ACHN (cell line): ENCODE data around the gene SMIM35.
"Not testable (repeated sequence)": the region's sequence is repeated elsewhere in the genome, so short reads cannot be mapped to it uniquely, and the experiment has no call there.

ENCODE experiments used
- DNase-seq: peaks from one replicate; pipeline ENCODE4 v3.0.0-alpha.2; 2015
- in situ Hi-C: cut with HindIII; loops from 2 replicates; pipeline ENCODE4 v1.10.0; 2017; ENCODE audit warnings: low sequenced_read_pairs, low pct_ligation_motif_present, low pct_unique_long_range_greater_than_20kb

Gene SMIM35

DNA sequence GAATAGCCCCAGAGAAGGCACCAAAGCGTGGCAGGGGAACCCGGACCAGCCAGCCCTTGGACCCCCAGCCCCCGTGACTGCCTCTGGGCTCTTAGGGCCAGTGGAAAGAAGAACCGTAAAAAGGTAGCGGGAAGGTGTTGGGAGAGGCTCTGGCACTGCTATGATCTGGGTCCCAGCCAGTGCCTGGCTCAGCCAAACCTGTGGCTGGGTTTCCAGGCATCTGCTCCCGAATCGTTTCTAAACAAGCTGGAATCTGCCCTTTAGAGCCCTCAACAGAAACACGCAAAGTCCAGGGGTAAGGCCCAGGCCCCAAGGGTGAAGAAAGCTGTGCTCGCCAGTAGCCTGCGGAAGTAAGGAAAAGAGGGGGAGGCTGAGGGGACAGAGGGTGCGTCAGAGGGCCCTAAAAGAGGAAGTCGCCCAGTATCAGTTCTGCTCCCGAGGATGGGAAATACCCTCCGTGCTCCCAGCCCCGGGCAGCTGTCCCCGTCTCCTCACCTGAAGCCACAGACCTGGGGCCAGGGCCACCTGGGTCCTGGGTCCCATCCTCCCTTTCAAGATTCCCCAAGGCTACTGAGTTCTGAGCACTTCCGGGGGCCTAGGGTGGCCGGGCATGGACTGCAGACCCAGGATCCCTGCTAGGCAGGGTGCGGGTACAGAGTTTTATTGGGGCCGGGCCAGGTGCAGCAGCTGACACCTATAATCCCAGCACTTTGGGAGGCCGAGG lies 75.9 kb downstream of the SMIM35 start:
- in situ Hi-C loops = no loop called here
- no peak for DNase-seq

DNA sequence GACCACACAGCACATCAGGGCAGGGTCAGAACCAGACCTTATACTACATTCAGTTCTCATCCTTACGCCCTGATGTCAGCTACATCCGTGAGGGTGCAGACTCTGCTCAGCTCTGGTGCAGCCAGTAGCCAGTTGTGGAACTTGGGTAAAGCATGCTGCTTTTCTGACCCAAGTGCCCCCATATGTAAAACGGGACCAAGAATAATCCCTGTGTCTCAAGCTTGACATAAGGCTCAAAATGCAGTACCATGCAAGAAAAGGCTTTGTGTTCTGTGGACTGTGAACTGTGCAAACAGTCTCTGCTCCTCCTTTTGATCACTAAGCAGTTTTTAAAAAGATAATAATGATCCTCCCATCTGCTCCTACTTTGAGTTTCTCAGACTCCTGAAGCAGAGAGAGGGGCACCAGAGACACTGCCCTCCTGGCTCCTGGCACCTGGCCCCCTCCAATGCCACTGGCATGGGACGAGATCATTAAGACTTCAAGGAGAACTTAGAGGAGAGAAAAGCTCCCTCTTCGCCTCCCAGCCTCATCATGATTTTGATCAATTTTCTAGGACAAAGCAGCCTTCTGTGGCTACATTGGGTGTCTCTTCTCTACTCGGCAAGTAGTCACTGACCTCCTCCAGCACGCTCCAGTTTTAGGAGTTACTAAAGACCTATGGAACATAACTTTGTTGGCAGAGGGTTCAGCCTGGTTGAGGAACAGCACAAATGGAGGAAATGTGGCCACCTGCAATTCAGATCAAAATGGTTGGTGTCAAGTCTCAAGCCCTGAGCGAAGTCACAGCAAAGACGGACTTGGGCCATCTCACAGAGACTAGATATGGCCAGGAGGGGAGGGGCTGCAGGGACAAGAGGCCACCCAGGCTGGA lies 76.7 kb downstream of the SMIM35 start:
- no peak for DNase-seq
- in situ Hi-C loops = no loop called here

DNA sequence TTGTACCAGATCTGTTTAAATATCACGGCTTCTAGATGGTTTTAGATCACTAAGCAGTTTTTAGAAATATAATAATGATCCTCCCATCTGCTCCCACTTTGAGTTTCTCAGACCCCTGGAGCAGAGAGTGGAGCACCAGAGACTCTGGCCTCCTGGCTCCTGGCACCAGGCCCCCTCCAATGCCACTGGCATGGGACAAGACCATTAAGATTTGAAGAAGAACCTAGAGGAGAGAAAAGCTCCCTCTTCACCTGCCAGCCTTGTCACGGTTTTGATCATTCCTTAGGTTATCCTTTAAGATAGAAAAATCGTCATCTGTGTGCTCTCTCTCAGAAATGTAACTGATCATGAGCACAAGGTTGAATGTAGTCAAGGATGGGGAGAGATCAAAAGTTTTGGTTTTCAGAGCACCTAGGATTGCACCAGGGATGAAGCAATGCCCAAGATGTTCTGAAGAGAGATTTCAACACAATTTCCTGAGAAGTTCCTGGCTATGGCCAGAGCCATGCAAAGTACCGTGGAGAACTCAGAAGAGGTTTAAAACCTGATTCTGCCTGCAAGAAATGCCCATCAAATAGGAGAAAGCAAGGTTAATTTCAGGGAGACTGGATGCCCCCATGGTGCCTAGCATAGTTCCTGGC lies 78.4 kb downstream of the SMIM35 start:
- no peak for DNase-seq
- in situ Hi-C loops = no loop called here

DNA sequence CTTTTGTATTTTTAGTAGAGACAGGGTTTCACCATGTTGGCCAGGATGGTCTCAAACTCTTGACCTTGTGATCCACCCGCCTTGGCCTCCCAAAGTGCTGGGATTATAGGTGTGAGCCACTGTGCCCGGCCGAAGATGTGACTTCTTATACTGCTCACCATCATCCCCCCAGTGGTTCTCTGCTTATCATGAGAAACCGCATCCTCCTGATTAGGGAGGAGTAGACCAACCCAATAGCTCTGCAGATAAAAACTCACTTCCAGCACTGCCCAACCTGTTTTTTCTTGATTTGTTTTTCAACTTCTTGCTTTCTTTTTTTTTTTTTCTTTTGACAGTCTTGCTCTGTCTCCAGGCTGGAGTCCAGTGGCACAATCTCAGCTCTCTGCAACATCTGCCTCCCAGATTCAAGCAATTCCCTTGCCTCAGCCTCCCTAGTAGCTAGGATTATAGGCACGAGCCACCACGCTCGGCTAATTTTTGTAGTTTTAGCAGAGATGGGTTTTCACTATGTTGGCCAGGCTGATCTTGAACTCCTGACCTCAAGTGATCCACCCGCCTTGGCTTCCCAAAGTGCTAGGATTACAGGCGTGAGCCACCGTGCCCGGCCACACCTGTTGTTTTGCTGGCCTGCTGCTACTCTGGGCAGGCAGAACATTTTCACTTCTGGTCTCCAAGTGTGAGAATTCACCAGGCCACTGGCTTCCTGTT lies 79.0 kb downstream of the SMIM35 start:
- DNase-seq, in situ Hi-C loops: not testable (repeated sequence)

DNA sequence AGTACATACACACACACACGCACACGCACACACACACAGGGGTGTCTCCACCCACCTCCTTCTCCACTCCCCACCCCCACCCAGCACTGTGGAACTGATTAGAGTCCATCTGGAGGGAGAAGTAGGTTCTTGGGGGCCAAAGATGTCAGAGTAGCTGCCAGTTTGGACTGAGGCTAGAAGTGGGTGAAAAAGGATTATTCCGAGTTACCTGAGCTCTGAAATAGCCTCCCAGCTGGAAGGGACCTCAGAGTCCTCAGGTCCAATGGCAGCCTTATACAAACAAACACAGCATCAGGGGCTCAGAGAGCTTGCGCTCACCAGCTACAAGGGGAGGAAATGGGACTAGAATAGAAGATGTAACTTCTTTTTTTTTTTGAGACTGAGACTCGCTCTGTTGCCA lies 79.7 kb downstream of the SMIM35 start:
- in situ Hi-C loops = no loop called here
- no peak for DNase-seq

DNA sequence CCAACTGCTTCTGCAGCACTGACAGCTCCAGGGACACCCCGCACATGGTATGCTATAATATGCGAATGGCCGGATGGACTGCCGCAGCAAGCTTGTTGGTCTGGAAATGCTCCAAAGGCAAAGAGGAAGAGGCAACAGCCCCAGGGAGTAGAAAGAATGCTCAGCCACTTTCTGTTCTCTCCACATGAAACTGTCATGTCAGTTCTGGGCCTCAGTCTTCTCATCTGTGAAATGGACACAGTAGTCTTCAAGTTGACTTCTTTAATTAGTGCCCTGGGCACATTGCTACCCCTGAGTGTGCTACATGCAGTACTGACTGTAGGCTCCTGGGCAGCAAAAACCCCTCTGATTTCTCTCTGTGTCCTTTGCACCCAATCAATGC lies 80.6 kb downstream of the SMIM35 start:
- in situ Hi-C loops = no loop called here

DNA sequence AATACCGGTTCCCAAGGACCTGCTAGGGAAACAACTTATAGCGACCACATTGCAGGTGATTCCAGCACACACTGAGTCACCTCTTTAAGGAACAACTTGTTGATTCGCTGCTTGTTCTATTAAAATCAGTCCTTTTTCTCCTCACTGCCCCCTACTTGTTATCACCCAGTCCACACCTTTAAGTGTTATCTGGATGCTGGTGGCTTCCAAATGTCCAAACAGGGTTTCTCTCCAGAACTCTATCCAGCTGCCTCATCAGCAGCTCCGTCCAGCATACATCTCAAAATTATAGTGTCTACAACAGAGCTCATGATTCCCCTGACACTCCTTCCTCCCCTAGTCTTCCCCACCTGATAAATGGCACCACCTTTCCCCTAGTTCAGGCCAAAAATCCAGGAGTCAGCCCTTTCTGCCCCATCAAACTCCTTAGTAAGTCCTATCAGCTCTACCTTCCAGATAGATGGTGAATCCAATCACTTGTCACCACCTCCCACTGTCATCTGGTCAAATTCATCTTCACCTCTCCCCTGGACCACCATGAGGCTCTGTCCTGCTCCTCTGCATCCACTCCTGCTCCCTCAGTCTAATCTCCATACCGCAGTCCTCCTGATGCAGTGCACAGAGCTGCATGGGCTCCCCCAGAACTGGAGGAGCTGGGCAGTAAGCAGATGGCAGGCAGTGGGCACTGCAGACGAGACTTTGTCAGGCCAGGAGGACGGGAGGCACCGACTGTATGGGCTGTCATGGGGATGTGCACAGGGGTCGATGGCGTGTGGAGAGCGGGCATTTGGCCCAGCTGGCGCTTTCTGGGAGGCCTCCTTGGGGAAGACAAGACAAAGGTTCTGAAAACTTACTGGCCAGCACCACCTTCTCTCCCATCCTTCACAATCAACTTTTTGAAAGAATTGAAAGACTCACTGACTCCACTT lies 81.3 kb downstream of the SMIM35 start:
- in situ Hi-C loops = no loop called here

More for the DNA sequence above, 80.6 kb downstream of the SMIM35 start:
- no peak for DNase-seq

DNA sequence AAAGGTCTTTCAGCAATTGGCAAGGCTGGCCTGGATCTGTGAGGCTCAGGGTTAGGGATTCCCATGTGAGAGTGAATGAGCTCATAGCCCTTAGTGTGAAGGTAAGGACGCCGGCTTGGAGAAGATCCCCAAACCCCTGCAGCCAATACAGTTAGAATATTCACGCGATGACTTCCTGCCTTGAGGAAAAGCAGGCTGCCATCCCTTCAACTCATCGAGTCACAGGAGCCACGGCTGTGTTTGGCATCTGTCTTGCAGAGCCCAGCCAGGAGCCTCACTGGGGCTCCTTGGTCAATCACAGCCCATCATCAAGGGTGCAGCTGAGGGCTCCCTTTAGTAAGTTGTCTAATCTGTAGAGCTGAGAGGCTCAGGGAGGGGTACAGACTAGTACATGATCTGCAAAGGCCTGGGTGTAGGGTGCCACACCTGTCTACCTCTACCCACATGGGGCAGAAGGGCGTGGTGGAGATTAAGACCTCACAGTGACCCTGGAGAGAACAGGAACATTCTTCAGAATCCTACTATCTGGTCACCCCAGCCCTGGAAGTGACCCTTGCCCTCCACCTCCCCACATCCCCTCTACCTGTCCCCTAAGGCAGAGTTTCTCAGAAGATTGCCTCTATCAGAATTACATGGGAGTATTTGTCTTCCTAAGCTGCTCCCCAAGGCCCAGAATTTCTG lies 82.1 kb downstream of the SMIM35 start:
- no peak for DNase-seq
- in situ Hi-C loops = no loop called here

More for the DNA sequence above, 81.3 kb downstream of the SMIM35 start:
- no peak for DNase-seq

DNA sequence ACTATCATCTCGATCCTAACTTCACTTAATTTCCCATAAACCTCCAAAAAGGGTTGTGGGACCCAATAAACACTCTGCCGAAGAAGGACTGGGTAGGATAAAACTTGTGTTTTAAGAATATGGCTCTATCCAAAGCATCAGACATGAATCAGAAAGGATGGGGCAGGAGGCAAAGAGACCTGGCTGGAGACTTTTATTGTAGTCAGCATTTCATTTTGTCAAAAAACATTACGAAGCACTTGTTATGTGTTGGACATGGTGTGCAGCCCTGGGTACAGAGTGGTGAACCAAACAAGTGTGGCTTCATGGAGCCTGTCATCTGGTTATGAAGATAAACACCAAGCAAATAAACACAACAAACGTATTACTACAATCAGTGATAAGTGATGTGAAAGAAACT lies 83.3 kb downstream of the SMIM35 start:
- in situ Hi-C loops = no loop called here
- DNase-seq = no peak

DNA sequence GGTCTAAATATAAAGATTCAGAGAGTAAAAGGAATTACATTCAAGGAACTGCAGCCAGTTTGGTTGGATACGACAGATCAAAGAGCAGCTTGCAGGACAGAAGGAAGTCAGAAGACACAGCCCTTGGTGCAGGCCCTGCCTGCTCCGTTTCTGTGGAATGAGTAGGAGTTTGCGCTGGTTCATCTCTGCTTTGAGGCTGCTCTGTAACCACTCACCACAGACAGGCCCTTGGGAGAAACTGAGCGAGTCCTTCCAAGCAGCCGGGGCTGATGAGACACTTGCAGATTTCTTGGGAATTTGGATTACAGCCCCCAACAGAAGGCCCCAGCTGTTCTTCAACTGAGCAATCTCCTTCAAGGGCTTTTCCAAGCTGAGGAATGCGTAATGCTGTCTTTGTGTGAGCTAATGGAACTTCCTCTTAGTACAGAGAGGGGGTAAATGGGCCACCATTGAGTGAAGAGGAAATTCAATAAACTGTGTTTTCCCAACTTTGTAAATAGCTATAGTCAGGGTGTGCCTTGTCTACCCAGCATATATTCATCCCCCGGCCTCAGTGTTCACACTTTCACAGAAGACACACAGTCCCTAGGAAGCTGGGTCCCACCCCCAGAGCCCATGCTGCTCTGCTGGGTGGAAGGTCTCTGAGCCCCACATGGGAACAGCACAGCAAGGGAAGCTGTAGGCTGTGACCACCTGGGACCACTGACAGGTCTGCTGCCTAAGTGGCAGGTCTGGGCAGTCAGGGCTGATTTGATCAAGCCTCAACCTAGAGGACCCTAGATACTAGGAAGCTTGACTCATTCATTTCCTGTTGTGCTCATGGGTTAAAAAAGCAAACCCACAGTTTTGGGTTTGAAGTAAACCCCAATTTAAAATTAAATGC lies 84.0 kb downstream of the SMIM35 start:
- DNase-seq = no peak
- in situ Hi-C loops = no loop called here

DNA sequence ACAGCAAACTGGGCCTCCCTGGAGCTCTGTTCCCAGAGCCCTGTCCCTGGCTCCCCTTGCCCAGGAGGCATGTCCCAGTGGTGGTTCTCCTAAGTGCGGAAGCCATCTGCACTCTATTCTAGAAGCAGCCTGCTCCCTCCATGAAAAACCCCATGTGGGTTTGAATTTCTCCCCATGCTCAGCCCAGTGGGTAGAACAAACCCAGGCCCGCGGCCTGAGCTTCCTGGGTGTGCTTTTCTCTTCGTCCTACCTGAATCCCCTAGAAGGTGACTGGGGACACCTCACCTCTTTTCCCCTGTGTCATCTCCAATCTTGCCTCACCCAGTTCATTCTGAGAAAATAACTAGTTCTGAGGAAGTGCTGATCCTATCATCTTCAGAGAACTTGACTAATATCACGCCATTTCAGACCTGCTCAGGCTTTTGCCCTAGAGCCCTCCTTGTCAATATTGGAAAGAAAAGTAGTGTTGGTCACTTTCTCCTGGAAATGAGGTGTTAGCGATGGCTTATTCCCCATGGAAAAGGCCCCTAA lies 84.7 kb downstream of the SMIM35 start:
- in situ Hi-C loops = no loop called here
- no peak for DNase-seq

DNA sequence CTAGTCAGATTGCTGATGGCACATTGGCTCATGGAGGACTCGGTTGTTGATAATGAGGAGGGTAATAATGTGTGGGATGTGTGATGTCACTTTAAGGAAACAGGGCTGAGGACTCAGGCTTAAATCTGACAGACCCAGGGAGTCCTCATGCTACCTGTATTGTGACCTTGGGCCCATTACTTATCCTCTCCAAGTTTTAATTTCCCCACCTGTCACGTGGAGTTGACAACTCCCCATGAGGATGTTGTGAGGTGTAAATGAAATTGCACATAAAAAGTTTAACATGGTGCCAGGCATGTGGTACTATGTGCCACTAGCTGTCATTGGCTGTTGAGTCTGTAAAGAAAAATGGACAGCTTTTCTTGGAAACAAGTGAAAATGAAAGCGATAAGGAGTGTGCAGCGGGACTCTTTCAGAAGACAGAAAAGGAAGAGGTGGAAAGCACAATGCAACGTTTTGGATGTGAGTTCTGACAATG lies 85.2 kb downstream of the SMIM35 start:
- in situ Hi-C loops = no loop called here
- DNase-seq = no peak

DNA sequence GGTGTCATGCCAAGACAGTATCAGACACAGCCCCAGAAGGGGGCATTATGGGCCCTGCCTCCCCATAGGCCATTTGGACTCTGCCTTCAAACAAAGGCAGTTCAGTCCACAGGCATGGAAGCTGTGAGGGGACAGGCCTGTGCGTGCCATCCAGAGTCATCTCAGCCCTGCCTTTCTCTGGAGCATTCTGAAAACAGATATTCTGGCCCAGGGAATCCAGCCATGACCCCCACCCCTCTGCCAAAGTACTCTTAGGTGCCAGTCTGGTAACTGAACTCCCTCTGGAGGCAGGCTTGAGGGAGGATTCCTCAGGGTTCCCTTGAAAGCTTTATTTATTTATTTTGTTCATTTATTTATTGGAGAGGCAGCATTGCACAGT lies 85.9 kb downstream of the SMIM35 start:
- in situ Hi-C loops = no loop called here
- DNase-seq = no peak

DNA sequence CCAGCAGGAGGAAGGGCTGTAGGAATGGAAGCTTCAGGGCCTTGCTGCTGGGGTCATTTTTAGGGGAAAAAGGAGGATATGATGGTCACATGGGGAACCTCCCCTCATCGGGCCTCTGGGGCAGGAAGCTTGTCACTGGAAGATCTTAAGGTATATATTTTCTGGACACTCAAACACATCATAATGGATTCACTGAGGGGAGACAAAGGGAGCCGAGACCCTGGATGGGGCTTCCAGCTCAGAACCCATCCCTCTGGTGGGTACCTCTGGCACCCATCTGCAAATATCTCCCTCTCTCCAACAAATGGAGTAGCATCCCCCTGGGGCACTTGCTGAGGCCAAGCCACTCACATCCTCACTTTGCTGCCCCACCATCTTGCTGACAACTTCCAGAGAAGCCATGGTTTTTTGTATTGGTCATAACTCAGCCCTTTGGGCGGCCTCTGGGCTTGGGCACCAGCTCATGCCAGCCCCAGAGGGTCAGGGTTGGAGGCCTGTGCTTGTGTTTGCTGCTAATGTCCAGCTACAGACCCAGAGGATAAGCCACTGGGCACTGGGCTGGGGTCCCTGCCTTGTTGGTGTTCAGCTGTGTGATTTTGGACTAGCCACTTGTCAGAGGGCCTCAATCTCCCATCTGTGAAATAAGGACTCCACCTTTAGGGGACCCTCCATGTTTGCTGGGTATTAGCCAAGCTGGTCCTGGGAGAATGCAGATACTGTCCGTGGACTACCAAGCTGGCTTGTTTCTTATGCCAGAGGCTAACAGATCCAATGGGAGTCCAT lies 86.5 kb downstream of the SMIM35 start:
- DNase-seq = no peak
- in situ Hi-C loops = no loop called here

DNA sequence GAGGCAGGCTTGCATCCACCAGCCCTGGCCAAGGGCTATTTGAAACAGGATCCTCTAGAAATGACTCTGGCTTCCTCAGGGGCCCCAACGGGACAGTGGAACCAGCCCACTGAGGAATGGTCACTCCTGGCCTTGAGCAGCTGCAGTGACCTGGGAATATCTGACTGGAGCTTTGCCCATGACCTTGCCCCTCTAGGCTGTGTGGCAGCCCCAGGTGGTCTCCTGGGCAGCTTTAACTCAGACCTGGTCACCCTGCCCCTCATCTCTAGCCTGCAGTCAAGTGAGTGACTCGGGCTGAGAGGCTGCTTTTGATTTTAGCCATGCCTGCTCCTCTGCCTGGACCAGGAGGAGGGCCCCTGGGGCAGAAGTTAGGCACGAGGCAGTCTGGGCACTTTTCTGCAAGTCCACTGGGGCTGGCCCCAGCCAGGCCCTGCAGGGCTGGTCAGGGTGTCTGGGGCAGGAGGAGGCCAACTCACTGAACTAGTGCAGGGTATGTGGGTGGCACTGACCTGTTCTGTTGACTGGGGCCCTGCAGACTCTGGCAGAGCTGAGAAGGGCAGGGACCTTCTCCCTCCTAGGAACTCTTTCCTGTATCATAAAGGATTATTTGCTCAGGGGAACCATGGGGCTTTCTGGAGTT lies 87.3 kb downstream of the SMIM35 start:
- in situ Hi-C loops = no loop called here
- DNase-seq = no peak
